ENCODE results near the gene TSSK6.

DNA sequence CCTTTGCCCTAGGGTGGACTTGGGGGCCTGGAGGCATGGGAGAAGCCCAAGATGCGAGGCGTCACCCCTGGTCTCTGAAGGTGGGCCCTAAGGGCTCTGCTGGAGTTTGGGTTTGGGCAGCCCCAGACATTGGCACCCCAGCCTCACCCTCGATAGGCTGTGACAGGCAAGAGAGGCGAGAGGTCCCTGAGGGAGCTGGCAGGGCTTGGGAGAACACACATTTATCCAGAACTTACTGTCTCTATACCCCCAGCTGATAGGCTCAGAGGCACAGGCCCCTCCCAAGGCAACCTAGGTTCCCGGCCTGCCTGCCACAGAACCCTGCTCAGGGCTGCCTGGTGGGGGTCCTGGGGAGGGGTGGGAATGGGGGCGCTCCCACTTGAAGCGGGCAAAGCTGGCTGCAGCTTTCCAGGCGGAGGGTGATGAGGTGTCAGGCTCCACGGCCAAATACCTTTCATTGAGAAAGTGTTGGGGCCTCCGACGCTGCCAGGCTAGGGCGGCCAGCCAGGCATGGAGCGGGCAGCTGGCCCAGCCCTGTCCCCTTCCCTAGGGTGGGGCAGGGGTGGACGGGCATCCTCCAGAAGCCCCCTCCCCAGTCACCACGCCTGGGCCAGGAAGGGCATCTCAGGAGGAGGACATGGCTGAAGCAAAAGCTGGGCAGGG, 32.5 kb upstream of the TSSK6 start:
- TF ChIP-seq CTCF (IDR thresholded peaks at IDR 0.05): no peak
- TF ChIP-seq POLR2A (IDR thresholded peaks at IDR 0.05): no peak
